Kidney (tissue), 14 donors: ENCODE results near the gene ZFPL1. TPM values are rescaled to one million over a fixed set of nuclear protein-coding genes. Genes with fewer than 3 reads are reported as not detected.

Source experiments
- DNase-seq, 5 donors: peaks; one replicate each; pipeline ENCODE4 v3.0.0-alpha.2; 2013 to 2020
- FAIRE-seq: peaks from 2 replicates; lab custom pipeline; 2012; peaks lifted over from hg19 to GRCh38; lab: Jason Lieb, UNC
- H3K27ac ChIP-seq, 2 donors: one replicate each; pipeline ENCODE4 v1.7.0; 2013; ENCODE audit warnings: low read depth in 2 of 2, low read length in 2 of 2, inconsistent platforms in 1 of 2
- H3K27me3 ChIP-seq: one replicate; pipeline ENCODE4 v1.7.1; 2013; ENCODE audit warnings: low read length, inconsistent platforms; ENCODE audit not compliant: control insufficient read depth, insufficient read depth
- H3K36me3 ChIP-seq, 3 donors: one replicate each; pipeline versions ENCODE4 v1.7.0 to v1.7.1; 2013; ENCODE audit warnings: low read length in 3 of 3, control low read depth in 1 of 3, inconsistent platforms in 1 of 3; ENCODE audit not compliant: insufficient read depth in 3 of 3, control insufficient read depth in 2 of 3
- H3K4me1 ChIP-seq, 3 donors: one replicate each; pipeline versions ENCODE4 v1.7.0 to v1.7.1; 2013; ENCODE audit warnings: low read length in 3 of 3, inconsistent platforms in 1 of 3, low read depth in 1 of 3; ENCODE audit not compliant: control insufficient read depth in 2 of 3, insufficient read depth in 2 of 3
- H3K4me3 ChIP-seq, 3 donors: one replicate each; pipeline versions ENCODE4 v1.7.0 to v1.8.1; 2013; ENCODE audit warnings: low read length in 3 of 3, control low read depth in 1 of 3, inconsistent platforms in 1 of 3
- H3K9ac ChIP-seq, 3 donors: one replicate each; pipeline versions ENCODE4 v1.7.0 to v1.7.1; 2013; ENCODE audit warnings: low read length in 3 of 3, control low read depth in 1 of 3, inconsistent platforms in 1 of 3
- H3K9me3 ChIP-seq, 3 donors: one replicate each; pipeline versions ENCODE4 v1.7.0 to v1.7.1; 2013; ENCODE audit warnings: low read length in 3 of 3, control low read depth in 1 of 3, inconsistent platforms in 1 of 3; ENCODE audit not compliant: control insufficient read depth in 2 of 3, insufficient read depth in 1 of 3
- intact Hi-C: fragments of 100-400 bp; cut with DNase I; formaldehyde crosslinking; loops from one replicate; pipeline ENCODE4 v1.11.1; 2022
- polyA plus RNA-seq: library from polyadenylated mRNA; stranded (reverse); fragments of 350-450 nt; fragmentation: Illumina TruSeq; extraction: RNeasy Lipid Tissue Mini Kit (QIAGEN cat#74804); gene quantifications from one replicate; pipeline ENCODE4 v1.2.3, GENCODE V29; 2014; ENCODE audit warnings: low read depth, low replicate concordance; ENCODE audit not compliant: insufficient read depth
- total RNA-seq: library from RNA; stranded (reverse); fragmentation: NEBNext Ultra II Directional; extraction: Animal tissue kit (Norgen Biotek cat#: 25700); gene quantifications from one replicate; pipeline ENCODE4 v1.2.1, GENCODE V29; 2021
- TF ChIP-seq, protein P1 (sequence below): IDR thresholded peaks from 3 replicates; pipeline ENCODE4 v1.5.1; 2012; ENCODE audit warnings: mild to moderate bottlenecking, moderate library complexity, borderline replicate concordance; ENCODE audit not compliant: insufficient read depth; ENCODE audit errors: extremely low read depth
- donor health status: control.
- donor health status: control.
- donor health status: control.
- donor health status: control.
- donor health status: control.
- donor health status: DM: yes; HTN: yes; CAD: no.
- donor health status: Normal renal cell carcinoma (clear cell type).

ZFPL1 gene
- total and polyA plus RNA-seq, 2 donors from 2014 or later = 31.4 to 43.1 TPM

DNA sequence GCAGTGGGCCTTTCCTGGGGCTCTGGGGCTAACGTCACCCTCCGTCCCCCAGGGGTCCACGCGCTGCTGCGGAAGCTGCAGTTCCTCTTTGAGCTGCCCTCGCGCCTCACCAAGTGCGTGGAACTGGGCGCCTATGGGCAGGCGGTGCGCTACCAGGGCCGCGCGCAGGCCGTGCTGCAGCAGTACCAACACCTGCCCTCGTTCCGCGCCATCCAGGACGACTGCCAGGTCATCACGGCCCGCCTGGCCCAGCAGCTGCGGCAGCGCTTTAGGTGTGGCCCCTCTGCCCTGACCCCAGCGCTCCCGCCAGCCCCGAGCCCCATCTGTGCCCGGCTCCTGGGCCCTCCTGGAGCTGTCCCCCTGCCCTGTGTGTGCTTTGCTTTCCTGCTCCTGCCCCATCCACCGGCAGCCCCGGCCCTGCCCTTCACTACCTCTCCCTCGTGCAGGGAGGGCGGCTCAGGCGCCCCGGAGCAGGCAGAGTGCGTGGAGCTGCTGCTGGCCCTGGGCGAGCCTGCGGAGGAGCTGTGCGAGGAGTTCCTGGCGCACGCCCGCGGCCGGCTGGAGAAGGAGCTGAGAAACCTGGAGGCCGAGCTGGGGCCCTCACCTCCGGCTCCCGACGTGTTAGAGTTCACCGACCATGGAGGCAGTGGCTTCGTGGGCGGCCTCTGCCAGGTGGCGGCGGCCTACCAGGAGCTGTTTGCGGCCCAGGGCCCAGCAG, 23.9 kb downstream of the ZFPL1 start:
- TF ChIP-seq, protein P1, sequence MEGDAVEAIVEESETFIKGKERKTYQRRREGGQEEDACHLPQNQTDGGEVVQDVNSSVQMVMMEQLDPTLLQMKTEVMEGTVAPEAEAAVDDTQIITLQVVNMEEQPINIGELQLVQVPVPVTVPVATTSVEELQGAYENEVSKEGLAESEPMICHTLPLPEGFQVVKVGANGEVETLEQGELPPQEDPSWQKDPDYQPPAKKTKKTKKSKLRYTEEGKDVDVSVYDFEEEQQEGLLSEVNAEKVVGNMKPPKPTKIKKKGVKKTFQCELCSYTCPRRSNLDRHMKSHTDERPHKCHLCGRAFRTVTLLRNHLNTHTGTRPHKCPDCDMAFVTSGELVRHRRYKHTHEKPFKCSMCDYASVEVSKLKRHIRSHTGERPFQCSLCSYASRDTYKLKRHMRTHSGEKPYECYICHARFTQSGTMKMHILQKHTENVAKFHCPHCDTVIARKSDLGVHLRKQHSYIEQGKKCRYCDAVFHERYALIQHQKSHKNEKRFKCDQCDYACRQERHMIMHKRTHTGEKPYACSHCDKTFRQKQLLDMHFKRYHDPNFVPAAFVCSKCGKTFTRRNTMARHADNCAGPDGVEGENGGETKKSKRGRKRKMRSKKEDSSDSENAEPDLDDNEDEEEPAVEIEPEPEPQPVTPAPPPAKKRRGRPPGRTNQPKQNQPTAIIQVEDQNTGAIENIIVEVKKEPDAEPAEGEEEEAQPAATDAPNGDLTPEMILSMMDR = no peak
- H3K36me3 ChIP-seq = peaks cover 0 to 4% (median 0%) of the 10 kb centered on the region in 3 donors
- H3K9me3 ChIP-seq = no peaks in the 10 kb centered on the region
- no peak overlapping the region for H3K4me3 ChIP-seq
- peaks cover 0 to 15% (median 4%) of the 10 kb centered on the region in 3 donors for H3K4me1 ChIP-seq
- DNase-seq = peak in 1 of 5 donors; percentile 76
- H3K9ac ChIP-seq = no peak overlapping the region
- no peak for FAIRE-seq
- no peaks in the 10 kb centered on the region for H3K27me3 ChIP-seq
- intact Hi-C loops = no loop called here
- no peak overlapping the region for H3K27ac ChIP-seq

DNA sequence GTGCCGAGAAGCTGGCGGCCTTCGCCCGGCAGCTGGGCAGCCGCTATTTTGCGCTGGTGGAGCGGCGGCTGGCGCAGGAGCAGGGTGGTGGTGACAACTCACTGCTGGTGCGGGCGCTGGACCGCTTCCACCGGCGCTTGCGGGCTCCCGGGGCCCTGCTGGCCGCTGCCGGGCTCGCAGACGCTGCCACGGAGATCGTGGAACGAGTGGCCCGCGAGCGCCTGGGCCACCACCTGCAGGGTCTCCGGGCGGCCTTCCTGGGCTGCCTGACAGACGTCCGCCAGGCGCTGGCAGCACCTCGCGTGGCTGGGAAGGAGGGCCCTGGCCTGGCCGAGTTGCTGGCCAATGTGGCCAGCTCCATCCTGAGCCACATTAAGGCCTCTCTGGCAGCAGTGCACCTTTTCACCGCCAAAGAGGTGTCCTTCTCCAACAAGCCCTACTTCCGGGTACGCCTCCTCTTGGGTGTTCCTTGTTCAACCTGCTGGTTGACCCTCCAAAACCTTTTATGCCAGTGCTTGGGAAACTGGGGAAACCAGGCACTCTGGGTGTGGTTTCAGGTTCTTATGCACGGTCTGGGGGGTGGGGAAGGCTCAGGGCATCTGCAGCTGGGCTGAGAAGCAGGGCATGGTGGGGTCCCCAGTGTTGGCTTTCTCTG, 24.6 kb downstream of the ZFPL1 start:
- H3K9ac ChIP-seq = no peak overlapping the region
- no peak overlapping the region for H3K4me3 ChIP-seq
- no peaks in the 10 kb centered on the region for H3K9me3 ChIP-seq
- H3K4me1 ChIP-seq = peaks cover 0 to 20% (median 4%) of the 10 kb centered on the region in 3 donors
- no peak overlapping the region for H3K27ac ChIP-seq
- H3K36me3 ChIP-seq = peaks cover 0 to 4% (median 0%) of the 10 kb centered on the region in 3 donors
- DNase-seq (peak in 1 of 5 donors; percentile 53), FAIRE-seq (no peak)
- intact Hi-C loops = no loop called here
- no peaks in the 10 kb centered on the region for H3K27me3 ChIP-seq
- TF ChIP-seq, protein P1 = no peak

DNA sequence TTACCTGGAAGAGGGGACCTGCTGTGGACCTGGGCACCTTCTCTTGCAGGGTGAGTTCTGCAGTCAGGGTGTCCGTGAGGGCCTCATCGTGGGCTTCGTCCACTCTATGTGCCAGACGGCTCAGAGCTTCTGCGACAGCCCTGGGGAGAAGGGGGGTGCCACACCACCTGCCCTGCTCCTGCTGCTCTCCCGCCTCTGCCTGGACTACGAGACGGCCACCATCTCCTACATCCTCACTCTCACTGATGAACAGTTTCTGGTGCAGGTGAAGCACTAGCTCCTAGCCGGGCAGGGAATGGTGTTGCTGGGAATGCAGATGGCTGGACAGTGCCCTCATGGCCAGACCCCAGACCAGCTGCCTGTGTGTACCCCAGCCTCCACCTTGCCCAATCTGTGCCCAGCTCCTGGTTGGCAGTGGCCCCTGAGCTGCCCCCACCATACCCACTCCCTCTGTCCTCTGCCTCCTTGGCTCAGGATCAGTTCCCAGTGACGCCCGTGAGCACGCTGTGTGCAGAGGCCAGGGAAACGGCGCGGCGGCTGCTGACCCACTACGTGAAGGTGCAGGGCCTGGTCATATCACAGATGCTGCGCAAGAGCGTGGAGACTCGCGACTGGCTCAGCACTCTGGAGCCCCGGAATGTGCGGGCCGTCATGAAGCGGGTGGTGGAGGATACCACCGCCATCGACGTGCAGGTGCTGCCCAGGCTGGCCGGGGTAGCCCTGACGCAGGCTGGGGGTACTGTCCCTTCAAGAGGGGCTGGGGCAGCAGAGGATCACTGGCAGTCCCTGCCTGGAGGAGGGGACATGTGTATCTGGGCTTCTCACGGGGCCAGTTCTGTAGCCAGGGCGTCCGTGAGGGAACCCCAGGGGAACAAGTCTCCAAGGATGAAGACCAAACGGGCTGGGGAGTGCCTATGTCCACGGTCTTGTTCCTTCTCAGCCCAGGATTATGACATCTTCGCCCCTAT, 25.5 kb downstream of the ZFPL1 start:
- FAIRE-seq = no peak
- H3K27me3 ChIP-seq = no peaks in the 10 kb centered on the region
- peaks cover 0 to 28% (median 4%) of the 10 kb centered on the region in 3 donors for H3K4me1 ChIP-seq
- no peak overlapping the region for H3K4me3 ChIP-seq
- no peak overlapping the region for H3K9ac ChIP-seq
- intact Hi-C loops = no loop called here
- no peak overlapping the region for H3K27ac ChIP-seq
- DNase-seq = peak in 1 of 5 donors; percentile 72
- peaks cover 0 to 4% (median 0%) of the 10 kb centered on the region in 3 donors for H3K36me3 ChIP-seq
- no peaks in the 10 kb centered on the region for H3K9me3 ChIP-seq
- TF ChIP-seq, protein P1 = no peak
